Mesenchymal stem cell (in vitro differentiated cells and primary cell): ENCODE measurements around the gene SLC11A2.

Experiments used
- DNase-seq: peaks from one replicate; pipeline ENCODE4 v3.0.0-alpha.2; 2013
- H2AFZ ChIP-seq: one replicate; pipeline ENCODE4 v1.6.1; 2013; ENCODE audit warnings: low read depth, mild to moderate bottlenecking, control low read depth, inconsistent platforms, low read length, moderate library complexity
- H2AK5ac ChIP-seq: 2 replicates; pipeline ENCODE4 v1.6.1; 2013; ENCODE audit warnings: low read length, moderate library complexity, mild to moderate bottlenecking, inconsistent platforms; ENCODE audit not compliant: severe bottlenecking
- H2BK120ac ChIP-seq: one replicate; pipeline ENCODE4 v1.6.1; 2013; ENCODE audit warnings: low read depth, mild to moderate bottlenecking, inconsistent platforms, low read length, moderate library complexity
- H2BK12ac ChIP-seq, 2 experiments: one replicate each; pipeline ENCODE4 v1.6.1; 2013; ENCODE audit warnings: inconsistent platforms in 2 of 2, low read length in 2 of 2, mild to moderate bottlenecking in 2 of 2, moderate library complexity in 2 of 2, control low read depth in 1 of 2
- H2BK15ac ChIP-seq: one replicate; pipeline ENCODE4 v1.6.1; 2013; ENCODE audit warnings: mild to moderate bottlenecking, low read depth, inconsistent platforms; ENCODE audit not compliant: poor library complexity, severe bottlenecking
- H2BK5ac ChIP-seq: 2 replicates; pipeline ENCODE4 v1.6.1; 2013; ENCODE audit warnings: low read depth, mild to moderate bottlenecking, low read length, control low read depth, inconsistent platforms; ENCODE audit not compliant: poor library complexity, severe bottlenecking
- H3K14ac ChIP-seq, 2 experiments: one replicate each; pipeline ENCODE4 v1.6.1; 2013; ENCODE audit warnings: inconsistent platforms in 2 of 2, low read length in 2 of 2, control low read depth in 1 of 2, mild to moderate bottlenecking in 1 of 2, moderate library complexity in 1 of 2
- H3K18ac ChIP-seq, 2 experiments: one replicate each; pipeline ENCODE4 v1.6.1; 2013; ENCODE audit warnings: inconsistent platforms in 2 of 2, low read length in 2 of 2, control low read depth in 1 of 2, low read depth in 1 of 2, mild to moderate bottlenecking in 1 of 2
- H3K23ac ChIP-seq, 2 experiments: one replicate each; pipeline ENCODE4 v1.6.1; 2013; ENCODE audit warnings: inconsistent platforms in 2 of 2, low read length in 2 of 2, mild to moderate bottlenecking in 2 of 2, moderate library complexity in 2 of 2, control low read depth in 1 of 2
- H3K27ac ChIP-seq: 2 replicates; pipeline ENCODE4 v1.5.1; 2013; ENCODE audit warnings: mild to moderate bottlenecking, moderate library complexity, low read length, control low read depth, inconsistent platforms; ENCODE audit not compliant: poor library complexity, severe bottlenecking
- H3K27me3 ChIP-seq, 2 experiments: 2 replicates each; pipeline versions ENCODE4 v1.6.1 to v1.7.0; 2013; ENCODE audit warnings: low read length in 2 of 2, mild to moderate bottlenecking in 2 of 2, moderate library complexity in 2 of 2, control low read depth in 1 of 2, inconsistent platforms in 1 of 2; ENCODE audit not compliant: control insufficient read depth in 1 of 2, insufficient read depth in 1 of 2
- H3K36me3 ChIP-seq, 2 experiments: 2 replicates each; pipeline versions ENCODE4 v1.6.1 to v1.7.0; 2013; ENCODE audit warnings: low read length in 2 of 2, control low read depth in 1 of 2, inconsistent platforms in 1 of 2, low read depth in 1 of 2, mild to moderate bottlenecking in 1 of 2; ENCODE audit not compliant: insufficient read depth in 2 of 2, control insufficient read depth in 1 of 2
- H3K4ac ChIP-seq, 2 experiments: one replicate each; pipeline ENCODE4 v1.6.1; 2013; ENCODE audit warnings: inconsistent platforms in 2 of 2, low read length in 2 of 2, mild to moderate bottlenecking in 2 of 2, moderate library complexity in 2 of 2, control low read depth in 1 of 2, low read depth in 1 of 2
- H3K4me1 ChIP-seq: 2 replicates; pipeline ENCODE4 v1.6.1; 2013; ENCODE audit warnings: low read depth, low read length, control low read depth; ENCODE audit not compliant: control insufficient read depth, insufficient read depth
- H3K4me2 ChIP-seq: 2 replicates; pipeline ENCODE4 v1.6.1; 2013; ENCODE audit warnings: low read length, mild to moderate bottlenecking, inconsistent platforms; ENCODE audit not compliant: poor library complexity, severe bottlenecking
- H3K4me3 ChIP-seq, 2 experiments: 2 replicates each; pipeline versions ENCODE4 v1.5.1 to v1.7.0; 2013; ENCODE audit warnings: low read length in 2 of 2, mild to moderate bottlenecking in 2 of 2, control low read depth in 1 of 2, low read depth in 1 of 2; ENCODE audit not compliant: insufficient read depth in 1 of 2
- H3K79me1 ChIP-seq: replicated peaks from 2 replicates; pipeline ENCODE4 v1.6.1; 2013; ENCODE audit warnings: mild to moderate bottlenecking, control low read depth, low read length, inconsistent platforms; ENCODE audit not compliant: poor library complexity, severe bottlenecking
- H3K9ac ChIP-seq: 2 replicates; pipeline ENCODE4 v1.7.0; 2013; ENCODE audit warnings: mild to moderate bottlenecking, low read length, moderate library complexity
- H3K9me3 ChIP-seq: 2 replicates; pipeline ENCODE4 v1.7.0; 2013; ENCODE audit warnings: mild to moderate bottlenecking, low read length; ENCODE audit not compliant: control insufficient read depth
- H4K8ac ChIP-seq: one replicate; pipeline ENCODE4 v1.6.1; 2013; ENCODE audit warnings: inconsistent platforms, mild to moderate bottlenecking, low read length, moderate library complexity
- H4K91ac ChIP-seq: one replicate; pipeline ENCODE4 v1.6.1; 2013; ENCODE audit warnings: mild to moderate bottlenecking, low read length, inconsistent platforms
- WGBS: methylation state at CpG from one replicate; pipeline ENCODE4 v1.1.7; 2013; ENCODE audit warnings: mixed read lengths; 5-methylcytosine and 5-hydroxymethylcytosine counted together

The SLC11A2 gene

GRCh38 chr12:50988871-50989270, 37.3 kb downstream of the SLC11A2 start:
- H3K4me1 ChIP-seq = peaks cover 2% of the 10 kb centered on the region
- no peak overlapping the region for H3K4me3 ChIP-seq
- no peak overlapping the region for H4K91ac ChIP-seq
- 94% methylated on average over 4 of the region's 5 CpGs for WGBS
- no peak overlapping the region for H3K4me2 ChIP-seq
- no peak overlapping the region for H3K14ac ChIP-seq
- no peak overlapping the region for H3K9ac ChIP-seq
- H2AFZ ChIP-seq = no peak overlapping the region
- DNase-seq = no peak
- no peak overlapping the region for H2BK120ac ChIP-seq
- H3K79me1 ChIP-seq = peaks cover 2% of the 10 kb centered on the region
- H2BK5ac ChIP-seq = no peak overlapping the region
- H3K36me3 ChIP-seq = peaks cover 21 to 46% of the 10 kb centered on the region in 2 experiments
- H3K27ac ChIP-seq = no peak overlapping the region
- no peak overlapping the region for H2BK15ac ChIP-seq
- no peak overlapping the region for H4K8ac ChIP-seq
- H3K27me3 ChIP-seq = no peaks in the 10 kb centered on the region
- no peak overlapping the region for H3K23ac ChIP-seq
- no peak overlapping the region for H3K18ac ChIP-seq
- H2AK5ac ChIP-seq = no peak overlapping the region
- no peaks in the 10 kb centered on the region for H3K9me3 ChIP-seq
- no peak overlapping the region for H3K4ac ChIP-seq
- H2BK12ac ChIP-seq = no peak overlapping the region

- Histone ChIP-seq H3K36me3 (peaks cover 21 to 44% of the 10 kb centered on the region in 2 experiments), H3K4me1 (peaks cover 2% of the 10 kb centered on the region), H2AK5ac (no peak overlapping the region), H3K23ac (no peak overlapping the region), H3K4ac (no peak overlapping the region), H3K4me2 (no peak overlapping the region), H4K8ac (no peak overlapping the region), H3K18ac (no peak overlapping the region), H3K9me3 (no peaks in the 10 kb centered on the region), H3K4me3 (no peak overlapping the region), H4K91ac (no peak overlapping the region), H3K9ac (peak overlapping the region; percentile 89), H2BK15ac (no peak overlapping the region), H3K27me3 (no peaks in the 10 kb centered on the region), H3K14ac (no peak overlapping the region), H3K79me1 (peaks cover 2% of the 10 kb centered on the region), H2AFZ (no peak overlapping the region), H3K27ac (no peak overlapping the region), H2BK120ac (no peak overlapping the region), H2BK5ac (no peak overlapping the region), H2BK12ac (no peak overlapping the region)
- DNase-seq = no peak
- 88% methylated on average over 5 of the region's 5 CpGs for WGBS
Measured at GRCh38 chr12:50988051-50988450, 38.1 kb downstream of the SLC11A2 start.

GRCh38 chr12:50986966-50987737, 39.0 kb downstream of the SLC11A2 start:
- Histone ChIP-seq H2BK12ac (peak overlapping the region in 1 of 2 experiments; percentile 54), H3K23ac (no peak overlapping the region), H3K4me2 (no peak overlapping the region), H3K9me3 (no peaks in the 10 kb centered on the region), H3K9ac (peak overlapping the region; percentile 89), H2BK120ac (no peak overlapping the region), H3K14ac (no peak overlapping the region), H2AFZ (no peak overlapping the region), H3K4ac (no peak overlapping the region), H3K4me1 (no peaks in the 10 kb centered on the region), H2BK5ac (no peak overlapping the region), H3K27me3 (no peaks in the 10 kb centered on the region), H3K79me1 (peaks cover 2% of the 10 kb centered on the region), H2BK15ac (no peak overlapping the region), H3K36me3 (peaks cover 17 to 35% of the 10 kb centered on the region in 2 experiments), H3K4me3 (no peak overlapping the region), H3K27ac (no peak overlapping the region), H4K91ac (no peak overlapping the region), H2AK5ac (no peak overlapping the region), H3K18ac (no peak overlapping the region), H4K8ac (no peak overlapping the region)
- 50% methylated on average over 7 of the region's 8 CpGs for WGBS
- DNase-seq = peak; percentile 72

GRCh38 chr12:50985322-50985721, 40.9 kb downstream of the SLC11A2 start:
- no peak overlapping the region for H3K4ac ChIP-seq

More at GRCh38 chr12:50985322-50985721, 40.9 kb downstream of the SLC11A2 start:
- no peak overlapping the region for H2BK5ac ChIP-seq
- no peak overlapping the region for H2AFZ ChIP-seq
- peak overlapping the region in 1 of 2 experiments; percentile 6 for H3K4me3 ChIP-seq
- no peaks in the 10 kb centered on the region for H3K9me3 ChIP-seq
- DNase-seq = peak; percentile 92
- H2BK120ac ChIP-seq = no peak overlapping the region
- H3K18ac ChIP-seq = no peak overlapping the region
- no peak overlapping the region for H2BK12ac ChIP-seq
- H2AK5ac ChIP-seq = no peak overlapping the region
- H3K23ac ChIP-seq = no peak overlapping the region
- H4K91ac ChIP-seq = no peak overlapping the region
- no peak overlapping the region for H3K4me2 ChIP-seq
- peaks cover 7 to 29% of the 10 kb centered on the region in 2 experiments for H3K36me3 ChIP-seq
- no peak overlapping the region for H3K14ac ChIP-seq
- H3K27me3 ChIP-seq = no peaks in the 10 kb centered on the region
- no peaks in the 10 kb centered on the region for H3K4me1 ChIP-seq
- H4K8ac ChIP-seq = no peak overlapping the region
- no peak overlapping the region for H2BK15ac ChIP-seq
- H3K27ac ChIP-seq = no peak overlapping the region
- no peaks in the 10 kb centered on the region for H3K79me1 ChIP-seq
- peak overlapping the region; percentile 89 for H3K9ac ChIP-seq
